IPS DF 4.7 (cell line): ENCODE measurements around the gene CD96.
A peak's percentile ranks its signal among the peaks of the same experiment; 100 is the strongest.
"Not testable (repeated sequence)": the region's sequence is repeated elsewhere in the genome, so short reads cannot be mapped to it uniquely, and the experiment has no call there.

Experiments used
- DNase-seq: peaks from one replicate; pipeline ENCODE4 v3.0.0-alpha.2; 2013; ENCODE audit warnings: low spot score; ENCODE audit errors: extremely low read depth

The CD96 gene

DNA sequence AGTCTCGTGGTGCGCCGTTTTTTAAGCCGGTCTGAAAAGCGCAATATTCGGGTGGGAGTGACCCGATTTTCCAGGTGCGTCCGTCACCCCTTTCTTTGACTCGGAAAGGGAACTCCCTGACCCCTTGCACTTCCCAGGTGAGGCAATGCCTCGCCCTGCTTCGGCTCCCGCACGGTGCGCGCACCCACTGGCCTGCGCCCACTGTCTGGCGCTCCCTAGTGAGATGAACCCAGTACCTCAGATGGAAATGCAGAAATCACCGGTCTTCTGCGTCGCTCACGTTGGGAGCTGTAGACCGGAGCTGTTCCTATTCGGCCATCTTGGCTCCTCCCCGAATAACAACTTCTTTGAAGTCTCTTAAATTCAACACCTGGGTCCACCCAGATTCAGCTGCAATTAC is 19.9 kb downstream of the CD96 start:
- DNase-seq: not testable (repeated sequence)

DNA sequence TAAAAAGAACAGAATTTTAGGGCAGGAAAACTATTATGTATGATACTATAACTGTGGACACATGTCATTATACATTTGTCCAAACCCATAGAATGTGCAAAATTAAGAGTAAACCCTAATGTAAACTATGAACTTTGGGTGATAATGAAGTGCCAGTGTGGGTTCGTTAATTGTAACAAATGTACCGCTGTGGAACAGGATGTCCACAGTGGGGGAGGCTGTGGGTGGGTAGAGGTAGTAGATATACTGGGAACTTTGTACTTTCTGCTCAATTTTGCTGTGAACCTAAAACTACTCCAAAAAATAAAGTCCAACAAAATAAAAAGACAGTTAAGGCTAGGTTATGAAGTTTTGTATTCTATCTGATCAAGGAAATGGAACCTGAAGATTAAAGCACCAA is 24.8 kb downstream of the CD96 start:
- DNase-seq: no peak

DNA sequence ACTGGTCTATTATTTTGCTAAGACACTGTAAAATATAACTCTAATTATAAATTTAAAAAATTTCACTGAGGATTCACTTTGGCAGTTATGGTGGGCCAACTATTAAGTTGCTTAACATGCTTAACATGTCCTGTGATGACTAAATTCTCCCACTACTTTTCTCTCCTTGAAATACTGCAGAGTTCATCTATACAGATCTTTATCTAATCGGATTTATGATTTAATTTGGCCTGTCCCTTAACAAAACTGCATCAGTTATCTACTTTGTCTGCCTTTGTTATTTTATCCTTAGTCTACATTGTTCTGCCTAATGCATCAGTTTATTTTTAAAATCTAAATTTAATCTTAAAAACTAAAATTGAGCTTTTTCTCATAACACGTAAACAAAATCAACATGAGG is 26.4 kb downstream of the CD96 start:
- no peak for DNase-seq

DNA sequence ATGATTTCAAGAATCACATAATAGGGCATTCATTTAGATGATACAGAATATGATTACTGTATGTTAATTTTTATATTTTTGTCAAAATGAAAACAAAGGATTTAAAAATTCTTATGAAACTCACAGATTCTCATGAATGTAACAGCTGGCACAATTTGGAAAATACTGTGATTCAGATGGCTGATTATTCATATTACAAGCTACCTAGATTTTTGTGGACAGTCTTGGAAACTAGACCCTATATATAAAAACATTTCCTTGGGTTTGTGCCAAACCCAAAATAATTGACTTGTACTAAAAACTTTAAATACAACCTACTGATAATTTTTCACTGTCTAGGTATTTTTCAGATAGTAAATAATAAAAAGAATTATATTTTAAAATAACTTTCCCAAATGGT is 26.9 kb downstream of the CD96 start:
- no peak for DNase-seq

DNA sequence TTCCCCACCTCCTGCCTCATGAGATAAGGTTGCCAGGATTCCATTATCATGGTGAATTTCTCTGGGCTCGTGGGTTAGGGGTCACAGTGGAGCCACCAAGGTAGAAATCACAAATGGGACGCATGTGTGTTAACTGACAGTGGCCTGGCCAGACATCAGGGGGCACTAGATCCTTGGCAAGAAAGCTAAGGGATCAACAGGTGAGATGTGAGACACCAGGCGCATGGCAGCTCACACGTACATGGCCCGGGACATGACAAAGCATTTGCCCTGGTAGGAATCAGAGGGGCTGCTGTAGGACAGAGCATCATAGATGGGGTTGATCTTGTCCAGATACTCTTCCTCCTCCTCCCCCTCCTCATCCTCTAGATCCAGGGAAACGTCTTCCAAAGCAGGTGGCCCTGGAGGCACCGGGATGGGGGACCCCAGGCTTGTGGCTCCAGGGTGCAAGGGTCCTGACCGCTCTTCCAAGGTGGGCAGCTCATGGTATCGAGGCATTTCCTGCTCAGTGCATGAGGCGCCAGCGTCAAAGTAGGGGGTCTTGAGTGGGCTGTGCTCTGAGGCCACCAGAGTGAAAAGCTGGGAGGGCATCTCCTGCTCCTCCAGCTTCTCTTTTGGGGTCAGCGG is 28.5 kb downstream of the CD96 start:
- no peak for DNase-seq

DNA sequence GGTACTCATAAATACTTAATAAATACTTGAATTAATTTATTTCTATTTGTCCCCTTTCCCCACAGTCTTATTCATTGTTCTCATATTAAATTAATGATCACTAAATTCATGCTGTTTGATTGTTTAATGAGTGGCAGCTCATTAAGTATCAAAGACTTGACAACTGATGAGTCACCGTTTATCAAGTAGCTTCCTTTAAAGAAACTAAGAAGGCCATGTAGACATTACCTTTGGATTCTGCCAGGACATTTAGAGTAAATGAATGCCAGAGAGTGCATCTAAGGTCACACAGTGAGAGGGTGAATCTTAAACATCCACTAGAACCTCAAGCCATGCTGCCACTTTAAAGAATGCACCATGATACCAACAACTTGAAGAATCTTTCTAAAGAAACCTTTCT is 29.3 kb downstream of the CD96 start:
- no peak for DNase-seq

DNA sequence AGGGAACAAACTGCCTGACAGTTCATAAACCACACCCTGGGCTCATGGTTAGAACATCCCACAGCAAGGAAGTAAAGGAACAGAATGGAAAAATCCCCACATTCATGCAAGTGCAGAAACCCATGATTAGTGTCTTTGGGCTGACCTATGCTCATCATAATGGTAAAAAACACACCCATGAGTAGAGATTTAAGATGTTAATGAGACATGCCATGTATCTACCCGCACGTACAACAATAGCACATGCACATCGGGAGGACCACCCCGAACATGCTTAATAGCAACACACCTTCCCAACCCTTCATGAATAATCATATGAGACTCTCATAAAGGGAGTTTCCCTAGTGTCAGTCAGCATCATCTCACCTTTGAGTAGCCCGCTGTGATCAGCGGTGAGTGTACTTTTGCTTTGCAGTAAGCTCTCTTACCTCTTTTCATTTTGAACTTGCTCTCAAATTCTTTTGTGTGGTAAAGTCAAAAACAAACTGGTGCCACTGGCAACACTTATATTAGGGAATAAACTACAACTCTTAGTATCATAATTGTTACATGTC is 30.0 kb downstream of the CD96 start:
- no peak for DNase-seq

DNA sequence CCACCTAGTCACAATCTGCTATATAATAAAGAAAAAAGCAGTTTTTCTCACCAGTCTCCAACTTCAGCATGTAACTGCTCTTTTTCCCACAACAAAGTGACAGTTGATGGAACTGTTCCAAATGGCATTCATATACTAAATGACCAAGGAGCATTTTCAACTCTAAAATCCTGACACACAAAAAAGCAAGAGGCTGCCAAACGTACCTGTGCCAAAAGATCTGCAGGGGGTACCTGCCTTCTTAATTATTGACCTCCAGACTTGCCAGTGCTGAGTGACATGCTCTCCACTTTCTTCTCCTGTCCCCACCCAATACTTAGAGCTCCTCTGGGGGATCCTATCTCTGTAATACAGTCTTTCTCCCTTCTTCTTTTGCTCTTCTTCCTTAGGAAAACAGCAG is 35.1 kb downstream of the CD96 start:
- no peak for DNase-seq

DNA sequence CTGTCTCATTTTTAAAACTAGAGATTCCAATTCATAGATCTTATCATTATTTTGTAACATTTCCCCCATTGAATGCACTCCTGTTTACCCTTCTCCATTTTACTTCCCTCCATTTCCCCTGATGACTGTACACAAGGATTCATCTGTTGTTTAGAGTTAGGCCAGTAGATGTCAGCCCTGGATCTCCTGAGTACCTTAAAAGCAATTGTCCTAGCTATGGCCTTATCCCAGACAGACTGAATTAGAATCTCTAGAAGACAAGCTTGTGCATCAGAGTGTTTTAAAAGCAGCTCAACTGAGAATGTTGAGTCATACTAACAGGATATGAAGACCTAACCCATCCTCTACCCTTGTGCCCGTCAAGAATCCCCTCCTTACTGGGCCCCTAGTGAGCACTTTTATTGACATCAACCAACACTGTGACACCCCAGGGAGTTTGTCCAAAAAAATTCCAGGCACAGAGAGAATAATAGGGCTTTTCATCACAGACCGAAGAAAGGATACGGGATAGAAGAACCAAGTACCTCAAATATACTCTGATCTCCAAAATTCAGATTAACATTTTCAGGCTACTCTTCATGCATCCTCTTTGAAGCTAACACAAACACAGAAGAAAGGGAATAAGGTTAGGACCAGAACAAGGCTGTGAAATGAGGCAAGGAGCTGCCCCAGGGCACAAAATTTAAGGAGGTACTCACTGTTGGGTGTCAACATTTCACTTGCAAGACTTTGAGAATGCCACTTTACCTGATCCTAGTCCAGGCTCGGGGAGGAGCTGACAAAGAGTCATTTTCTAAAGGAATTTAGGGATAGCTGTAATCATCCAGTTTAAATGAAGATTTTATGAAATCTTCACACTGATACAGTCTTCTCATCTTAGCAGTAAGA is 36.0 kb downstream of the CD96 start:
- peak; percentile 14 for DNase-seq

DNA sequence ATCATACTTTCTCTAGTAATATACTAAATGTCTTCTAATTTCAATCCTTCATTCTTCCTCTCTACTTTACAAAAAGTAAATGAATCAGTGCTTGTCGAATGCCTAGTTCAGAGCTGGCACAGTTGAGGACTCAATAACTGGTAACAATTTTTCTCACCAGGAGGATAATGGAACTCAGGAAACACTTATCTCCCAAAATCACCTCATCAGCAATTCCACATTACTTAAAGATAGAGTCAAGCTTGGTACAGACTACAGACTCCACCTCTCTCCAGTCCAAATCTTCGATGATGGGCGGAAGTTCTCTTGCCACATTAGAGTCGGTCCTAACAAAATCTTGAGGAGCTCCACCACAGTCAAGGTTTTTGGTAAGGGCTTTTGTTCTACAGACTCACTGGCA is 36.9 kb downstream of the CD96 start:
- DNase-seq: no peak

DNA sequence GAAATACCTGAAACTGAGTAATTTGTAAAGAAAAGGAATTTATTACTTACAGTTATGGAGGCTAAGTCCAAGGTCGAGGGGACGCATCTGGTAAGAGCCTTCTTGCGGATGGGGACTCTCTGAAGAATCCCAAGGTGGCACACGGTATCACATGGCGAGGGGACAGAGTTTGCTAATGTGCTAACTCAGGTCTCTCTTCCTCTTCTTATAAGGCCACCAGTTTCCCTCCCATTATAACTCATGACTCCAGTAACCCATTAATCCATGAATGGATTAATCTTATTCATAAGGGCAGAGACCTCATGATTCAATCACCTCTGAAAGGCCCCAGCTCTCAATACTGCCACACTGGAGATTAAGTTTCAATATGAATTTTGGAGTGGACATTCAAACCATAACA is 37.5 kb downstream of the CD96 start:
- no peak for DNase-seq

DNA sequence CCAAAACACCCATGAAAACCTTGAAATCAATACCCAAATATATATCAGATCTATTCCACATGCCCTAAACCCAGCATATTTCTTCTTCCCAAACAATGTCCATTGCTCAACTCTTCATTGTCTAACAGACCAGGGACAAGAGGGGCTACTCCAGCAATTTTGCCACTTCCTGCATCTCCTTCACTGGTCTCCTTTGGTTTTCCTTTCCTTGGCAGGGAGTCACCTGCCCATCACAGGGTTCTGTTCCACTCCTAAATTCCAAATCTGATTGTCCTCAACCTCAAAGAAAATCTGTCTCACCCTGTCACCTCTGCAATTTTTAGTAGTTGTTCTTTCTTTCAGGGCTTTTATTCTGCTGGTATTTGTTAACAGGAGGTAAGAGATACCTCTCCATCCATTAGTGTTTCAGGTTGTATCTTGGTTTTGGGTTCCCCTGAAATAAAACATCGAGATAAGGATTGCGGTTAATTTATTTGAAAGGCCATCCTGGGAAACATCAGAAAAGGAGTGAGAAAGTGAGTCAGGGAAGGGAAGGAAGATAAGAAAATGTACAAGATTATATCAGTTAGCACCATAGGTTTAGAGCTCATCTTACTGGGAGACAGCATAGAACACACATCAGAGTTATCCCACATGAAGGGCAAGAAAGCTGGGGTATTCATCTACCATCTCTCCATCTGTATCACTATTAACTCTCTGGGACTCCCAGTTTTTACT is 39.6 kb downstream of the CD96 start:
- DNase-seq: no peak

DNA sequence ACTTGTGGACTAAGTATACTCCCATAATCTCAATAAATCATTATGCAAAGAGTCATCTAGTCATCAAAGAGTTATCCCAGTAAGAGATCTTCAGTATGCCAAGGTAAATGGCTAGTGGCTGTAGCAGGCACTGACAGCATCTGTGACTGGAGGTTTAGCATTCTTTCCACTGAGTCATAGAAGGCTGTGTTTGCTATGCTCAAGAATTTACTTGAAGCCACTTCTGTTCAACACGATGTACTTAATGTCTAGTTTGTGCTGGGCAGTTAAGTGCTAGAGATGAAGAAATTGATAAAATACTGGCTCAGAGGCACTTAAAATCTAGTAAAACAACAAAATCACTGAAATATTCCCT is 40.1 kb downstream of the CD96 start:
- DNase-seq: no peak

DNA sequence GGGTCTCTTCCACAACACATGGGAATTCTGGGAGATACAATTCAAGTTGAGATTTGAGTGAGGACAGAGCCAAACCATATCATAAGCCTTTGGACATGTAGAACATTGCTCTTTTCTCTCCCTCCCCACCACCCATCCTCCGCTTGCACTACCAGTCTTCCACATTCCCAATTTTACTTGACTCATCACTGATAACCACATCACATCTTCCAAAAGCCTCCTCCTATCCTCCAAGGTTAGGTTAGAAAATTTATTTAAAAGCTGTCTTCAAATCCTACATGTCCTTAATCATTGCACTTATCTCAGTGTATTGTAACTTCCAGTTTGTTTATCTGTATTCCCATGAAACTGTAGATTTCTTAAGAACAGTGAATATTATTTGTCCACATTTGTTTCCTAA is 42.7 kb downstream of the CD96 start:
- no peak for DNase-seq

DNA sequence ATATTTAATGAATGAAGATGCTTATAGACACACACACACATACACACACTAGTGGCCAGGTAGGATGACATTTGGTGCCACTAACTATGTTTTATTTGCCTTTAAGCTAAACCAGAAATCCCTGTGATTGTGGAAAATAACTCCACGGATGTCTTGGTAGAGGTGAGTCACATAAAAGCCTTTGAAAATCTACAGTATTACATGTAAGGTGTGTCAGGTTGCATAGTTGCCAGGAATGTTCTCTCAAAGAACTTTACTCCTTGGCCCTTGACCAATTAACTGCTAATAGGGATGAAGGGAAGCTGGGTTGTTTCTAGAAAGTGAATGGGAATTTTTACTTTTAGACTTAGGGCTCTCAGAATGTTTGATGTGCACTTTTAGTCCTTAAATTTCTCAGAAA is 43.2 kb downstream of the CD96 start:
- DNase-seq: no peak

DNA sequence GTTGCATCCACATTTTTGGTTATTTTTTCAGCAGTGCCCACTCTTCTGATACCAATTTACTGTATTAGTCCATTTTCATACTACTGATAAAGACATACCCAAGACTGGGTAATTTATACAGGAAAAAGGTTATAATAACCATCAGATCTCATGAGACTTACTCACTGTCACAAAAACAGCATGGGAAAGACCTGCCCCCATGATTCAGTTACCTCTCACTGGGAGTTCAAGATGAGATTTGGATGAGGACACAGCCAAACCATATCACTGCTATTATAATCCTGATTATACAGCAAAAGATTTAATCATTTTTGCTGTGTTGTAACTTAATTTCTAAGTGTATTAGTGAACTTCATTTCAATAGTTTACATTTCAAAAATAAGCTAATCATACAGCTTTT is 46.5 kb downstream of the CD96 start:
- no peak for DNase-seq

DNA sequence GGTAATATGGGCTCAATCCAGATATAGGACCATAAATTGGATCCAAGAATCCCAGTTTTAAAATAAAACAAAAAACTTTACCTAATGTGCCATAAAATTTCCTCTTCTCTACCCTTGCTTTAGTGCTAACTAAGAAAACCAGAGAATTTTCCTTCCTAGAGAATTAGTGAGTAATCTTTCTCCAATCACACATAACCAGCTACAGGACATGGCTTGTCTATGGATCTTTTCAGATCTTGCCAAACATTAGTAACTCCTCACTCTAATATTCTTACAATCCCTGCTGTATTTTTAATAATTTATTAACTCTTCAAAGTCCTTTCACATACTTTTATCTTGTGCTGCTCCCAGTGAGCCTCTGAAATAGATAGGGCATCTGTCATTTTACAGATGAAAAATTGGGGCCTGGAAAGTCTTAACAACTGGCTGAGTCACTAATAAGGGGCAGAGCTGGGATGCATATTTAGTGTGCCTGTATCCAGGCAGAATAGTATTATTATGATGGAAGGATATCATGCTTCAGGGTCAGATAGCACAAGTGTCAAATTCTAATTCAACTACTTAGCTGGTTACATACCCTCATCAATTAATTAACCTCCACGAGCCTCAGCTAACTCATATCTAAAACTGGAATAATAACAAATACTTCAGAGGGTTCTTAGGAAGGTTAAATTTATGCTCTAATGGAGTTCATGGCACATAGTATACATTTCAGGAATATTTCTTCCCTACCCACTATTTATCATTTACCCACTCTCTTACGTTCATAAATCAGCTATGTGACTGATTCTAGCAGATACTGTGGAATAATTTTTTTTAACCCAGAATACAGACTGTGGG is 47.5 kb downstream of the CD96 start:
- DNase-seq: no peak

DNA sequence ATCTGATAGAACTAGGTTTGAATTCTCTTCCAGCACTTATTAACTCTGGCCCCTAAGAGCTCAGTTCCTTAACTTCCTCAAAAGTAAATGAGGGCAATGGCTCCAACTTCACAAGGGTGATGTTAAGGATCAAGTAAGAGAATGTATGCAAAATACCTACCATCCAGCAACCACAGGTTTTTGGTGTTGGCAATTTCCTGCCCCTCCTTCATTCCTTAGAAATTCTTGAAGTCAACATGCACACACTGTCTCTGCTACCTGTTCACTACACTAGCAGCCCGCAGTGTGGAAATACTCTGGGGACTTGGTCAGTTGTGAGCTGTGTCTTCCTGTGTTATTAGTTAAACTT is 48.1 kb downstream of the CD96 start:
- no peak for DNase-seq

DNA sequence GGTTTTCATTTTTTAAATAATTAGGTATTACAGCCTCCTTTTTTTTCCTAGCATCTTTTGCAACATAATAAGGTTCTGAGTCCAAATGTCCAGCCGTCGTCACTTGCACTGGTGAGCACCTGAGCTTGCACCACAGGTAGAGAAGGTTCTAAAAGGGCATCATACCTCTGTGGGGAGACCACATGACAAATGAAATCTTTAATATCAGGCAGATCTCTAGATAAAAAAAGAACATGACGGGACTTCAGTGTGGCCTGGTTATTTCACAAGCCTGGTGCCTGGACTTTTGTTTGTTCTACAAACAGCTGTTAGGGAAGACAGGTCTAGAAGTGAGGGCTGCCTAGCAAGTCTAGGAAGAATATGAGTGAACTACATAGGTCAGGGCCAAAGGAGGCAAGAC is 49.6 kb downstream of the CD96 start:
- DNase-seq: no peak

DNA sequence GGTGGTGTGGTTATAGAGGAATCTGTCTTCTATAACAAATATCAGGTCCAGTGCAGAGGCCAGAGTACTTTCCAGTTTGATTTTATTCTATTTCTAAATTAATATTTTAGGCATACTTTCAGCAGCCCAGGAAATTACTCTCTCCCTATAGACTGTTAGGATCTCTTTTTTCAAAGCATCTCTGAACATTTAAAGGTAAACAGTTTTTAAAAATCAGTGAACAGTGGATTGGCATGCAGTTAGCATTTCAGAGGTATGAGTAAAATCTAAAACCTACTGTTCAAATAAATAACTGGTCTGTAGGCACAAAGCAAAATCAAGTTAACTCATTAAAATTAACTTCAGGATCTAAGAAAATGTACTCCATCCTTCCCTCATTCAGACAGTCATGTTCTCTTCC is 50.1 kb downstream of the CD96 start:
- no peak for DNase-seq

DNA sequence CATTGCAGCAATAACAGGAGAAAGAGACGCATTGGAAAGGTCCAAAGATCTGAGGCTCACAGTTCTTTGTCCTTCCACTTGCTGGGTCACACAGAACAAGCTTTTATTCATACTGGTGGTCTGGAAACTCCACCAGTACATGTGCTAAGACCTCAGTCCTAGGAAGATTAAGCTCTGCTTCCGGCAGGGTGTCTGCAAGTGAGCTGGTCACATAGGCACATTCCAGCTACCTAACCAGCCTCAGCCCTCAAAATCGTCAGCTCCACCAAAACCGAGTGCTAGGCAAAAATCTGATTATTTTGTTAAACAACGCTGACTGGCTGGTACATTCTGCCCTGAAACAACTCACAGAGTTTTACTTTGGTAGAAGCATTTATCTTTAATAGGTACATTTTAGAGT is 50.9 kb downstream of the CD96 start:
- DNase-seq: no peak

DNA sequence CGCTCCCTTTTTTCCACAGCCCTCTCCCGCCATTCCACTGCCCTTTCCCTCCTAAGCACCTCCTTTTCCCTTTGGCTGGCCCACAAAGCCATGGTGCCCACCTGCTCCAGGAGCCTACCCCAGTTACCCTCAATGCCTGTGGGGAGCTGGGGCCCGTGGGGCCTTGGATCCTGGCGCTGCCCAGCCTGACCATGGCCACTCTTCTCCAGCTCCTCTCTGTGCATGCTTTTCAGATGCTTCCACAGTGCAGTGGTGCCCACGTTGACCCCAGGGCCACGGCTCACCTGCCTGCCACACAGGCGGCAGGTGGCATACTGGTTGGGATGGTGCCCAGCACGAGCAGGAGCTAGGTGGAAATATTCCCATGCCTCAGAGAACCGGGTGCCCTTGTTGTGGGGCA is 51.7 kb downstream of the CD96 start:
- DNase-seq: no peak
